ENCODE measurements around the gene SPATA2L. TPM values are rescaled to one million over a fixed set of nuclear protein-coding genes. Genes with fewer than 3 reads are reported as not detected.

The SPATA2L gene
- total and polyA plus RNA-seq, 2 of the 13 experiments (the other 11 are each of a cell fraction or from before 2014, with no cell fraction given) = 9.1 to 20.7 TPM

- peak; percentile 51; the same call in 1 of the 2 replicates for TF ChIP-seq SATB2 (CRISPR knock-in tag; IDR thresholded peaks at IDR 0.05)
- no peak for TF ChIP-seq PREB (CRISPR knock-in tag; IDR thresholded peaks at IDR 0.05)
- TF ChIP-seq ZNF609 (CRISPR knock-in tag; IDR thresholded peaks at IDR 0.05; ENCODE audit: borderline replicate concordance) = peak; percentile 31; the same call in 1 of the 2 replicates
- no peak for TF ChIP-seq SYNCRIP (IDR thresholded peaks at IDR 0.05; ENCODE audit: insufficient read depth, low read depth, low read length)
- TF ChIP-seq ZNF598 (CRISPR knock-in tag; IDR thresholded peaks at IDR 0.05; ENCODE audit: borderline replicate concordance) = peak; percentile 83; the same call in 1 of the 2 replicates
- TF ChIP-seq ZNF367 (CRISPR knock-in tag; IDR thresholded peaks at IDR 0.05; ENCODE audit: borderline replicate concordance) = 0 out of 2 replicates have a peak, but pooled peaks have one; percentile 18
- peak; percentile 75 for TF ChIP-seq ZNF501 (CRISPR knock-in tag; IDR thresholded peaks at IDR 0.05)
- TF ChIP-seq ZNF263 (CRISPR knock-in tag; IDR thresholded peaks at IDR 0.05) = peak; percentile 42
- TF ChIP-seq MLXIP (CRISPR knock-in tag; IDR thresholded peaks at IDR 0.05; ENCODE audit: borderline replicate concordance) = no peak
- TF ChIP-seq USF2 (IDR thresholded peaks at IDR 0.05; ENCODE audit: low read depth, low read length) = no peak
- no peak for TF ChIP-seq USF2 (CRISPR knock-in tag; IDR thresholded peaks at IDR 0.05; ENCODE audit: borderline replicate concordance)
- TF ChIP-seq CSRNP1 (CRISPR knock-in tag; IDR thresholded peaks at IDR 0.05) = 0 out of 2 replicates have a peak, but pooled peaks have one; percentile 80
Measured at GRCh38 chr16:89701425-89702406, at the start of gene SPATA2L (continued).
